NCI-H2227 (cell line): ENCODE data around the gene FAM20A.
"Not testable (repeated sequence)": the region's sequence is repeated elsewhere in the genome, so short reads cannot be mapped to it uniquely, and the experiment has no call there.

Experiments used
- DNase-seq: peaks from one replicate; lab custom pipeline; 2025; ENCODE audit not compliant: unreplicated experiment; lab: John Stamatoyannopoulos, UW

Gene FAM20A

GRCh38 chr17:68498479-68499326, 102.5 kb downstream of the FAM20A start:
- no peak for DNase-seq

GRCh38 chr17:68497885-68498319, 103.3 kb downstream of the FAM20A start:
- DNase-seq = no peak

DNA sequence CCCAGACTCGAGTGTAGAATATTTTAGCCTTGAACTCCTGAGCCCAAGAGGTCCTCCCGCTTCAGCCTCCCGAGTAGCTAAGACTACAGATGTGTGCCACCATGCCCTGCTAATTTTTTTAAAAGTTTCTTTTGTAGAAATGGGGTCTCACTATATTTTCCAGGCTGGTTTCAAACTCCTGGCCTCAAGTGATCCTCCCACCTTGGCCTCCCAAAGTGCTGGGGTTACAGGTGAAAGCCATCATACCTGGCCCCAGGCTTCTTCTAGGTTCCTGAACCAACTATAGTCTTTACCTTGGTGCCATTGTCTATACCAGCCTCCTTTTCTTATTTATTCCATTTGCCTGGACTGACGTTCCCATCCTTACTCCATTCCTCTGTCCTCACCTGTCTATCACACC, 106.1 kb downstream of the FAM20A start:
- DNase-seq = no peak

DNA sequence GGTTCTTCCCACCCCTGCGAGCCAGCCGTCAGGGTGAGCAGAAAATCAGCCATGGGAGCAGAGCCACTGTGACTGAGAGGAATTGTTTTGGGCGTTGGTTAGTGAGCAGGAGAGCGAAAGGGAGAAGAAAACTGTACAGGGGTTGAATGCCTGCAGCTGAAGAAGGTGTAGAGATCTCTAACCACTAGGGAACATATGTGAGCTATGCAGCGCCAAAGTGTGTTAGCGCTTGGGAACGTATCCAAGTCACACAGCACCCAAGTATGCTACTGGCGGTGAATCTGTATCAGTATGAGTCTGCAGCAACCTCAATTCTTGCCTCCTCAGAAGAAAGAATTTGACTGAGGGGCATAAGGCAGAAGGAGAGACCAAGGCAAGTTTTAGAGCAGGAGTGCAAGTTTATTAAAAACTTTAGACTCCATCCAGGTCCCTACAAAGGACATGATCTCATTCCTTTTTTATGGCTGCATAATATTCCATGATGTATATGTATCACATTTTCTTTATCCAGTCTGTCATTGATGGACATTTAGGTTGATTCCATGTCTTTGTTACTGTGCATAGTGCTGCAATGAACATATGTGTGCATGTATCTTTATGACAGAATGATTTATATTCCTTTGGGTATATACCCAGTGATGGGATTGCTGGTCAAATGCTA, 108.6 kb downstream of the FAM20A start:
- not testable (repeated sequence) for DNase-seq

DNA sequence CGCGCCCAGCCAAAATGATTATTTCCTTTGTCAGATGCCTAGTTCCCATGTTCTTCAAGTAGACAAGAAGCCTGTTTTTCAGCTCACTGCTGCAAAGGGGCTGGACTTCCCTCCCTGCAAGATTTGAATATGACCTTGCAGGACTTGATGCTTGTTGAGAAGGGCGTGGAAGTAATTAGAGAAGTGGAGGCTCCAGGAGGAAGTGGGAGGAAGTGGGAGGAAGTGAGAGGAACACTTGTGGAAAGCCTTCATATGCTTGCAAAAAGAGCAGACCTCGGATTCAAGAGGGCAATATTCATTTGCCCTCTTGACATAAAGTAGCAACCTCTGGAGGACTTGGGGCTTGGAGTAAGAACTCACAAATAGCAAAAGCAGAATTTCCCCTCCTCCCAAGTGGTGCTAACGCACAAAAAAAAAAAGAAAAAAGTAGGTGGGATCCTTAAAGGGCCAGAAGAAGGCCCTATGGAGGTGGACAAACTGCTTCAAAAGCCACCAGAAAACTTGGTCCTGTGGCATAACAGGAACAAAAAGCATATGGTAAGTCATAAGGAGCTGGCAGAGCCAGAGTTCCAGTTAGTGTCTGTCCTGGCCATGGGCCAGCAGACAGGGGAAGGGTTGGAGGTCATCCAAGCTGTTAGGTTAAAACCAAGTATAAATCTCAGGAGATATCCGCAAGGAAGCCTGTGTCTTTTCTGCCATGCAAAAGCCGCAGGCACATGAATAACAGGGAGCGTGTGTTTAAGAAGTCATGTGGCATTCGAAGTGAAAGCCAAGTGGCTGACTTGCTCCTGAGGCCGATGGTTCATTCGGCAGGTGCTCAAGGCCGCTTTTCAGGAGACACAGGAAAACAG, 109.6 kb downstream of the FAM20A start:
- DNase-seq = no peak

GRCh38 chr17:68489919-68490318, 111.2 kb downstream of the FAM20A start:
- no peak for DNase-seq
